ENCODE data around the gene SLC25A33.

The SLC25A33 gene

DNA sequence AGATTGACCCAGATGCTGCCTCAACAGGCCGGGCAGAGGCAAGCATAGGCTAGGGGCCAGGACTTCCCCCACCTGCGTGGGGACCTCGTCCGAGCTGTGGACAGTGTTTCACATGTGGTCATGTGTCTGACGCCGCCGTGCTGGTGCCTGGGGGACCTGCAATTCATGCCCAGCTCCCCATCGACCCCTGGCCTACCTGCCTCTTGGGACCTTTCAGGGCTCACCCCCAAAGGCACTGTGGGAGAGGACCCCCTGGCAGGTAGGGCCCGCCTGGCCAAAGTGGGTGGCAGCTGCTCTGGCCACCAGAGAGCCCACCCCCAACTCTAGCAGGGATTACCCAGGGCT lies 53.9 kb downstream of the SLC25A33 start:
- no peak for DNase-seq (ENCODE audit: low read depth)
- TF ChIP-seq, protein P1, sequence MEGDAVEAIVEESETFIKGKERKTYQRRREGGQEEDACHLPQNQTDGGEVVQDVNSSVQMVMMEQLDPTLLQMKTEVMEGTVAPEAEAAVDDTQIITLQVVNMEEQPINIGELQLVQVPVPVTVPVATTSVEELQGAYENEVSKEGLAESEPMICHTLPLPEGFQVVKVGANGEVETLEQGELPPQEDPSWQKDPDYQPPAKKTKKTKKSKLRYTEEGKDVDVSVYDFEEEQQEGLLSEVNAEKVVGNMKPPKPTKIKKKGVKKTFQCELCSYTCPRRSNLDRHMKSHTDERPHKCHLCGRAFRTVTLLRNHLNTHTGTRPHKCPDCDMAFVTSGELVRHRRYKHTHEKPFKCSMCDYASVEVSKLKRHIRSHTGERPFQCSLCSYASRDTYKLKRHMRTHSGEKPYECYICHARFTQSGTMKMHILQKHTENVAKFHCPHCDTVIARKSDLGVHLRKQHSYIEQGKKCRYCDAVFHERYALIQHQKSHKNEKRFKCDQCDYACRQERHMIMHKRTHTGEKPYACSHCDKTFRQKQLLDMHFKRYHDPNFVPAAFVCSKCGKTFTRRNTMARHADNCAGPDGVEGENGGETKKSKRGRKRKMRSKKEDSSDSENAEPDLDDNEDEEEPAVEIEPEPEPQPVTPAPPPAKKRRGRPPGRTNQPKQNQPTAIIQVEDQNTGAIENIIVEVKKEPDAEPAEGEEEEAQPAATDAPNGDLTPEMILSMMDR (conservative IDR thresholded peaks at IDR 0.05; ENCODE audit: low read depth, low read length): no peak
- no peak overlapping the region for H3K4me3 ChIP-seq (ENCODE audit: low read length)

GRCh38 chr1:9593492-9594465 lies 54.5 kb downstream of the SLC25A33 start:
- TF ChIP-seq, protein P1 (conservative IDR thresholded peaks at IDR 0.05; ENCODE audit: low read depth, low read length): peak; percentile 71
- peak; percentile 93 for DNase-seq (ENCODE audit: low read depth)
- peak overlapping the region; percentile 23 for H3K4me3 ChIP-seq (ENCODE audit: low read length)

DNA sequence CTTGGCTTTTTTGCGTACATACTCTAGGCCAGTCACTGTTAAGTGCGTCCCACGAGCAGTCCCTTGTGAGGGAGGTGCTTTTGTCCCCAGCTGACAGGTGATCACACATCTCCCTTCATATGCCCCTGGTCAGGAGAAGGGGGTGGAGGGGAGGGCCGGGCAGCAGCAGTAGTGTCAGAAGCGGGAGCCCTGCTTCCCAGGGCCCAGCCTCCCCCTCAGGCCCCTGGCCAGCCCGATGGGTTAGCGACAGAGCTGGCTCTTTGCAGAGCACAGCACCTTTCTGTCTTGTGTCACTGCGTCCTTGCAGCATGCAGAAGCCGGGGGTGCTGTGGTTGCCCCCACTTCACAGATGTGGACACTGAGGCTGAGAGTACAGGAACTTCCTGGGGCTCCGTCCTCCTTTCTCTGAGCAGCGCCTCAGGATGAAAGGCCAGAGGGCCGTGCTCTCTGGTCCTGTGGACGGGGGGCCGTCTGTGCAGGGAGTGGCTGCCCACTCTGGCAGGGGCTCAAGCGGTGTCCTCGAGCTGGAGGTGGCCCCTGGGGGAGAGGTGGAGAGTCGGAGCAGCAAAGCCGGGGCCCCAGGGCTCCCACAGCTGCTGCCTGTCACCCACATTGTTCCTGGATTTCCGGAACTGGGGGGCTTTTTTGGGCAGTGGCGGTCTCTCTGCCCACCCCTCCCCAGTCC lies 55.3 kb downstream of the SLC25A33 start:
- H3K4me3 ChIP-seq (ENCODE audit: low read length): no peak overlapping the region
- TF ChIP-seq, protein P1 (conservative IDR thresholded peaks at IDR 0.05; ENCODE audit: low read depth, low read length): no peak
- DNase-seq (ENCODE audit: low read depth): no peak

GRCh38 chr1:9595156-9595967 lies 56.1 kb downstream of the SLC25A33 start:
- no peak overlapping the region for H3K4me3 ChIP-seq (ENCODE audit: low read length)
- no peak for DNase-seq (ENCODE audit: low read depth)
- TF ChIP-seq, protein P1 (conservative IDR thresholded peaks at IDR 0.05; ENCODE audit: low read depth, low read length): no peak

DNA sequence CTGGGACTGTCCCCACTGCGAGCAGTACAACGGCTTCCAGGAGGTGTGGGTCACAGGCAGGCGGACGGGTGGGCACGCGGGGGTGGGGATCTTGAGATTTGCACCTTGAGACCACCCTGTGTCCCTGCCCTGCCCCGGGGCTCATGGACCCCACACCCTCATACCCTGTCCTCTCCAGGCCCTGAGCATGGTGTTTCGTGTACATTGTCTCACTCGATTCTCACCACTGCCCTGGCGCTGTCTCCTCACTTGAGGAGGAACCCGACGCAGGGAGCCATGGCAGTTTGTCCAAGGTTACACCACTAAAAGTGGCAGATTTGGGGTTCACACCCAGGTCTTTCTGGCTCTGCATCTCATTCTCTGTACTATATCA lies 56.7 kb downstream of the SLC25A33 start:
- no peak overlapping the region for H3K4me3 ChIP-seq (ENCODE audit: low read length)
- DNase-seq (ENCODE audit: low read depth): no peak
- TF ChIP-seq, protein P1 (conservative IDR thresholded peaks at IDR 0.05; ENCODE audit: low read depth, low read length): no peak

GRCh38 chr1:9596415-9597123 lies 57.3 kb downstream of the SLC25A33 start:
- no peak for DNase-seq (ENCODE audit: low read depth)
- TF ChIP-seq, protein P1 (conservative IDR thresholded peaks at IDR 0.05; ENCODE audit: low read depth, low read length): no peak
- H3K4me3 ChIP-seq (ENCODE audit: low read length): no peak overlapping the region

All from retinal pigment epithelial cell (primary cell).